Astrocyte (in vitro differentiated cells and primary cell): ENCODE measurements around the gene METTL25. TPM values are rescaled to one million over a fixed set of nuclear protein-coding genes. Genes with fewer than 3 reads are reported as not detected.

ENCODE experiments used
- total RNA-seq: library from RNA; stranded (reverse); gene quantifications from 2 replicates; pipeline ENCODE4 v1.2.1, GENCODE V29; 2021

Gene METTL25
- total RNA-seq, 1 donor from 2014 or later: 9.4 TPM

Other genes starting within 250 kb of the METTL25 start
- gene CCDC59, start 142 bp upstream of the METTL25 start, total RNA-seq: 43.7 and 46.0 TPM in 2 replicates